ENCODE results near the gene CEP192. TPM values are rescaled to one million over a fixed set of nuclear protein-coding genes. Genes with fewer than 3 reads are reported as not detected.

The CEP192 gene
- total and polyA plus RNA-seq, 2 of the 13 experiments (the other 11 are each of a cell fraction or from before 2014, with no cell fraction given) = 15.3 to 24.7 TPM

GRCh38 chr18:12948050-12948804 lies 42.9 kb upstream of the CEP192 start (continued):
- TF ChIP-seq CAMTA2 (CRISPR knock-in tag; IDR thresholded peaks at IDR 0.05; ENCODE audit: borderline replicate concordance) = no peak; the same call in 1 of the 2 replicates
- peak; percentile 96 for TF ChIP-seq MEIS2 (CRISPR knock-in tag; IDR thresholded peaks at IDR 0.05)
- TF ChIP-seq ATF2 (CRISPR knock-in tag; IDR thresholded peaks at IDR 0.05) = peak; percentile 73; the same call in 1 of the 2 replicates
- TF ChIP-seq FOXJ3 (CRISPR knock-in tag; IDR thresholded peaks at IDR 0.05; ENCODE audit: borderline replicate concordance) = 0 out of 2 replicates have a peak, but pooled peaks have one; percentile 44
- no peak for TF ChIP-seq CBX2 (IDR thresholded peaks at IDR 0.05; ENCODE audit: low read depth, low read length)
- peak; percentile 84; the same call in 1 of the 2 replicates for TF ChIP-seq CBX2 (CRISPR knock-in tag; IDR thresholded peaks at IDR 0.05; ENCODE audit: low read depth)
- no peak for TF ChIP-seq PRDM4 (CRISPR knock-in tag; IDR thresholded peaks at IDR 0.05; ENCODE audit: borderline replicate concordance)
- peak; percentile 95; the same call in 1 of the 2 replicates for TF ChIP-seq RFXAP (CRISPR knock-in tag; IDR thresholded peaks at IDR 0.05; ENCODE audit: borderline replicate concordance)
- peak; percentile 81 for TF ChIP-seq ASH2L (IDR thresholded peaks at IDR 0.05; ENCODE audit: insufficient read length, low read depth, low read length)
- TF ChIP-seq MEF2D (CRISPR knock-in tag; IDR thresholded peaks at IDR 0.05) = no peak; the same call in 1 of the 2 replicates
- TF ChIP-seq ZNF572 (CRISPR knock-in tag; IDR thresholded peaks at IDR 0.05) = 0 out of 2 replicates have a peak, but pooled peaks have one; percentile 33
- TF ChIP-seq FOXM1 (CRISPR knock-in tag; IDR thresholded peaks at IDR 0.05) = peak; percentile 81; the same call in 1 of the 2 replicates
- peak; percentile 96; the same call in 1 of the 2 replicates for TF ChIP-seq KDM5B (CRISPR knock-in tag; IDR thresholded peaks at IDR 0.05; ENCODE audit: borderline replicate concordance)
- TF ChIP-seq HOXA9 (CRISPR knock-in tag; IDR thresholded peaks at IDR 0.05; ENCODE audit: borderline replicate concordance) = peak; percentile 94
- TF ChIP-seq ZNF737 (CRISPR knock-in tag; IDR thresholded peaks at IDR 0.05; ENCODE audit: borderline replicate concordance) = 0 out of 2 replicates have a peak, but pooled peaks have one; percentile 12
- peak; percentile 66; the same call in 1 of the 2 replicates for TF ChIP-seq ONECUT2 (CRISPR knock-in tag; IDR thresholded peaks at IDR 0.05)
- TF ChIP-seq NAIF1 (CRISPR knock-in tag; IDR thresholded peaks at IDR 0.05; ENCODE audit: borderline replicate concordance) = no peak; the same call in 1 of the 2 replicates
- TF ChIP-seq EED (CRISPR knock-in tag; IDR thresholded peaks at IDR 0.05) = peak; percentile 98; the same call in 1 of the 2 replicates
- no peak; the same call in 1 of the 2 replicates for TF ChIP-seq MAF1 (CRISPR knock-in tag; IDR thresholded peaks at IDR 0.05; ENCODE audit: borderline replicate concordance)
- peak; percentile 98; the same call in 1 of the 2 replicates for TF ChIP-seq ZNF274 (CRISPR knock-in tag; IDR thresholded peaks at IDR 0.05)
- TF ChIP-seq SETDB1 (CRISPR knock-in tag; IDR thresholded peaks at IDR 0.05; ENCODE audit: borderline replicate concordance) = no peak; the same call in 1 of the 2 replicates
- TF ChIP-seq TCF7L2 (IDR thresholded peaks at IDR 0.05; ENCODE audit: low read depth, low read length) = no peak
- TF ChIP-seq ZNF747 (CRISPR knock-in tag; IDR thresholded peaks at IDR 0.05; ENCODE audit: borderline replicate concordance) = peak; percentile 43; the same call in 1 of the 2 replicates
- peak; percentile 94 for TF ChIP-seq MXD1 (CRISPR knock-in tag; IDR thresholded peaks at IDR 0.05)
- TF ChIP-seq ZNF253 (CRISPR knock-in tag; IDR thresholded peaks at IDR 0.05; ENCODE audit: borderline replicate concordance) = peak; percentile 97
- TF ChIP-seq ZFP36L1 (CRISPR knock-in tag; IDR thresholded peaks at IDR 0.05) = peak; percentile 96

Measured in HepG2 (cell line).